Smooth muscle cell (in vitro differentiated cells): ENCODE results near the gene CHP1. TPM values are rescaled to one million over a fixed set of nuclear protein-coding genes. Genes with fewer than 3 reads are reported as not detected.

Experiments
- DNase-seq: peaks from one replicate; lab custom pipeline; 2025; ENCODE audit not compliant: unreplicated experiment; lab: John Stamatoyannopoulos, UW
- H2AFZ ChIP-seq: fragments of 200-600 bp; sonication (generic); 2 replicates; pipeline ENCODE4 v1.6.0; 2016; ENCODE audit warnings: antibody characterized with exemption, low read depth, mild to moderate bottlenecking
- H3F3A ChIP-seq: fragments of 200-600 bp; sonication (generic); 2 replicates; pipeline ENCODE4 v1.6.0; 2017; ENCODE audit warnings: antibody characterized with exemption, low read depth
- H3K27ac ChIP-seq: fragments of 200-600 bp; sonication (generic); 2 replicates; pipeline ENCODE4 v1.5.1; 2016; ENCODE audit warnings: low read depth, mild to moderate bottlenecking
- H3K27me3 ChIP-seq: fragments of 200-600 bp; sonication (generic); 2 replicates; pipeline ENCODE4 v1.6.1; 2016; ENCODE audit warnings: low read depth, mild to moderate bottlenecking
- H3K36me3 ChIP-seq: fragments of 200-600 bp; sonication (generic); 2 replicates; pipeline ENCODE4 v1.5.1; 2016; ENCODE audit warnings: low read depth
- H3K4me1 ChIP-seq: fragments of 200-600 bp; sonication (generic); 2 replicates; pipeline ENCODE4 v1.5.1; 2016; ENCODE audit warnings: low read depth
- H3K4me2 ChIP-seq: fragments of 200-600 bp; sonication (generic); 2 replicates; pipeline ENCODE4 v1.6.0; 2016; ENCODE audit warnings: mild to moderate bottlenecking
- H3K4me3 ChIP-seq: fragments of 200-600 bp; sonication (generic); 2 replicates; pipeline ENCODE4 v1.5.1; 2016; ENCODE audit warnings: mild to moderate bottlenecking
- H3K79me2 ChIP-seq: fragments of 200-600 bp; sonication (generic); 2 replicates; pipeline ENCODE4 v1.6.0; 2016; ENCODE audit warnings: low read depth, mild to moderate bottlenecking
- H3K9ac ChIP-seq: fragments of 200-600 bp; sonication (generic); 2 replicates; pipeline ENCODE4 v1.6.0; 2016; ENCODE audit warnings: low read depth
- H3K9me3 ChIP-seq: fragments of 200-600 bp; sonication (generic); replicated peaks from 2 replicates; pipeline ENCODE4 v1.5.1; 2016; ENCODE audit warnings: low read depth
- H4K20me1 ChIP-seq: fragments of 200-600 bp; sonication (generic); 2 replicates; pipeline ENCODE4 v1.6.0; 2016; ENCODE audit warnings: low read depth
- CTCF ChIP-seq: fragments of 200-600 bp; sonication (generic); IDR thresholded peaks from 2 replicates; pipeline ENCODE4 v1.5.1; 2017; ENCODE audit warnings: borderline replicate concordance, mild to moderate bottlenecking, antibody characterized with exemption; ENCODE audit not compliant: insufficient read depth, poor library complexity, severe bottlenecking
- WGBS: methylation state at CpG from one replicate; pipeline ENCODE4 v1.1.7; 2016; ENCODE audit warnings: low lambda C conversion rate; 5-methylcytosine and 5-hydroxymethylcytosine counted together
- polyA plus RNA-seq: library from polyadenylated mRNA; unstranded; fragments of >200 nt; fragmentation: Nextera tagmentation; extraction: Ambion mirVana; gene quantifications from 2 replicates; pipeline ENCODE4 v1.2.1, GENCODE V29; 2016
- total RNA-seq: library from RNA; depleted of rRNA; stranded (reverse); fragments of >200 nt; gene quantifications from 2 replicates; pipeline ENCODE4 v1.2.3, GENCODE V29; 2014

Gene CHP1
- total and polyA plus RNA-seq, 2 experiments from 2014 or later, result 22.1 to 142 TPM

GRCh38 chr15:41251411-41251810 is 20.3 kb downstream of the CHP1 start:
- Histone ChIP-seq H3K27me3 (no peaks in the 10 kb centered on the region), H3F3A (no peaks in the 10 kb centered on the region), H3K4me3 (no peak overlapping the region), H3K9ac (no peak overlapping the region), H3K36me3 (no peaks in the 10 kb centered on the region), H3K4me1 (no peaks in the 10 kb centered on the region), H2AFZ (no peak overlapping the region), H3K9me3 (no peaks in the 10 kb centered on the region), H3K79me2 (no peaks in the 10 kb centered on the region), H3K27ac (no peak overlapping the region), H4K20me1 (peaks cover 8% of the 10 kb centered on the region), H3K4me2 (no peak overlapping the region)
- TF ChIP-seq CTCF, result no peak
- 97% methylated on average over 5 of the region's 5 CpGs for WGBS
- DNase-seq, result no peak

DNA sequence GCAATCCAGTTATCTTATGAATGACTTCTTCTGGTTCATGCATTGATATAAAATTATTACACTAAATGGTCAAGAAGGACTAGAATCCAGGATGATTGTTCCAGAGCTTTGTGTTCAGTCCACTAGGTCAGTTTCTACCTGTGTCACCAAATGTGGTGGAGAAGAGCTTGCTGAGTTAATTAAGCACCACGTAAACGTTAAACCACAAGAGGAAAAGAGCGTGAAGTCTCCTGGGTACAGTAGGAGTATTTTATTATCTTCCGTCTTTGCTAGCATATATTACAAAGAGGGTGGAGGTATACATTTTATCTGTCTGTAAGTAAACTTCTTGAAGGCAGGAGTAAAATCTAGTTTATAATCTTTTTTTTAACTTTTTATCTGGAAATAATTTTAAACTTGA is 23.5 kb downstream of the CHP1 start:
- Histone ChIP-seq H2AFZ (no peak overlapping the region), H3F3A (no peaks in the 10 kb centered on the region), H3K4me1 (no peaks in the 10 kb centered on the region), H3K9me3 (no peaks in the 10 kb centered on the region), H3K4me2 (no peak overlapping the region), H3K27ac (no peak overlapping the region), H3K9ac (no peak overlapping the region), H3K36me3 (no peaks in the 10 kb centered on the region), H3K27me3 (no peaks in the 10 kb centered on the region), H4K20me1 (peaks cover 7% of the 10 kb centered on the region), H3K79me2 (no peaks in the 10 kb centered on the region), H3K4me3 (no peak overlapping the region)
- DNase-seq, result no peak
- TF ChIP-seq CTCF, result no peak
- WGBS, result 93% methylated on average over 4 of the region's 4 CpGs

- Histone ChIP-seq H3K79me2 (no peaks in the 10 kb centered on the region), H3K4me3 (no peak overlapping the region), H3K27me3 (no peaks in the 10 kb centered on the region), H3K4me2 (no peak overlapping the region), H3K9me3 (no peaks in the 10 kb centered on the region), H3K9ac (no peak overlapping the region), H2AFZ (no peak overlapping the region), H3K4me1 (no peaks in the 10 kb centered on the region), H3K36me3 (no peaks in the 10 kb centered on the region), H4K20me1 (no peaks in the 10 kb centered on the region), H3K27ac (no peak overlapping the region), H3F3A (no peaks in the 10 kb centered on the region)
- no peak for DNase-seq
- 97% methylated on average over 3 of the region's 3 CpGs for WGBS
- no peak for TF ChIP-seq CTCF
These were observed 25.0 kb downstream of the CHP1 start for GRCh38 chr15:41256103-41256502.

DNA sequence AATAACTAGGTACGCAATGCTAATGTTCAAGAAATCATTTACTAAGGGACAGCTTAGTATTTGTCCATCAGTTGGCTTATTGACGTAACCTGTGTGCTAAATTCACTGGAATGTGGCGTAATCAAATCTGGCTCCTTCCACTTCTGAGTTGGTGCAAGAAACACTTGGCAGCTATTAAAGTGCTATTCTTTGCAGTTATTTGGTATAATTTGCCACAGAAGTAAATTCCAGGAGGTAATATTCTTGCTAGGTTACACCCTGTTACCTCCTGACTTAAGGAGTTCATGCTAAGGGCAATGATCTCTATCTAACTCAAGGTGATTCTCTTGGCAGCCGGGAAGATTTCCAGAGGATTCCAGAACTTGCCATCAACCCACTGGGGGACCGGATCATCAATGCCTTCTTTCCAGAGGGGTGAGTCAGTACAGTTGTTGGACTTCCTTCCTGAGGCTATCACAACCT is 25.5 kb downstream of the CHP1 start:
- WGBS, result 94% methylated on average over 5 of the region's 5 CpGs
- H3F3A ChIP-seq, result no peaks in the 10 kb centered on the region
- H3K4me2 ChIP-seq, result no peak overlapping the region
- H3K4me3 ChIP-seq, result no peak overlapping the region
- H3K36me3 ChIP-seq, result no peaks in the 10 kb centered on the region
- no peak overlapping the region for H2AFZ ChIP-seq
- H4K20me1 ChIP-seq, result no peaks in the 10 kb centered on the region
- no peaks in the 10 kb centered on the region for H3K4me1 ChIP-seq
- no peak overlapping the region for H3K27ac ChIP-seq
- no peak for DNase-seq
- H3K9ac ChIP-seq, result no peak overlapping the region
- no peak for TF ChIP-seq CTCF
- H3K79me2 ChIP-seq, result no peaks in the 10 kb centered on the region
- H3K27me3 ChIP-seq, result no peaks in the 10 kb centered on the region
- H3K9me3 ChIP-seq, result no peaks in the 10 kb centered on the region
